GM12874 (cell line): ENCODE data around the gene HNRNPUL2.

Experiments used
- TF ChIP-seq, protein P1 (sequence below): IDR thresholded peaks from 2 replicates; pipeline ENCODE4 v1.5.1; 2011; ENCODE audit warnings: low read depth, mild to moderate bottlenecking, control low read depth, low read length, moderate library complexity; ENCODE audit not compliant: insufficient read depth

The HNRNPUL2 gene

DNA sequence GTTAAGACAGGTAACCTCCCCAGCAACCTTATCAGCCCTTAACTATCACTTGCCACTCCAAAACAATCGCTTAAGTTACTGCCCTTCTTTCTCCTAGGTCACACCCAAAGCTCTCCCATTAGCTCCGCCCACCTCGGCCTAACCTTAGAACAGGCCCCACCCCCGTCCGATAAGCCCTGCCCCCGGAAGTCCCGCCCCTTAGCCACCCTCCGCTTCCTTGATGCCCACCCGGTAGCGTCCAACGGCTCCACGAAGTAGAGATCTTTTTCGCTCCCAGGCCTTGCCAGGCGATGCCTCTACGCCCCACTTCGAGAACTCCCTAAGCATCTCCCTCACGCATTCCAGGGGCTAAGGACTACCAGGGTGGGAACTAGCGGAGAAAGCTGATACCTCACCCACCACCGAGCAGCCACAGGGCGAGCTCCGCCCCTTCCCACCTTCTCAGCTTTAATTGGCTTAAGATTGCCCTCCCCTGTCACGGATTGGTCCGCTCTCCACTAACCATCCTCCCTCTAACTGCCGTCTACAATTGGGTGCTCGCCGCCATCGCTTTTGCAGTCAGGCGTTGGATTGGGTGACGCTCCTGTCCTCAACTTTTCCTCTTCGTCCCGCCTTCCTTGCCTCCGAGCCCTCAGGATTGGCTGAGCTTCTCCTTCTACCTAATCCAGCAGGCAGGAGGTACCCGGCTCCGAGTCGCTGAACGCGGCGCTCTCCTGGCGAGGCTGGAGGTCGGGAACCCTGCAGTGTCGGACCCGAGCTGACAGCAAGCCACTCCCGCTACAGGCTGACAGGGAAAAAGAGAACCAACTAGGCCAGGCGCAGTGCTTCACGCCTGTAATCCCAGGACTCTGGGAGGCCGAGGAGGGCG lies 26.7 kb upstream of the HNRNPUL2 start, which contains the start of gene ZBTB3:
TSS of gene ZBTB3 (minus strand) at position 425 of the 868 bp plus-strand sequence. CDS start 496 bp downstream, outside the sequence.
- TF ChIP-seq, protein P1, sequence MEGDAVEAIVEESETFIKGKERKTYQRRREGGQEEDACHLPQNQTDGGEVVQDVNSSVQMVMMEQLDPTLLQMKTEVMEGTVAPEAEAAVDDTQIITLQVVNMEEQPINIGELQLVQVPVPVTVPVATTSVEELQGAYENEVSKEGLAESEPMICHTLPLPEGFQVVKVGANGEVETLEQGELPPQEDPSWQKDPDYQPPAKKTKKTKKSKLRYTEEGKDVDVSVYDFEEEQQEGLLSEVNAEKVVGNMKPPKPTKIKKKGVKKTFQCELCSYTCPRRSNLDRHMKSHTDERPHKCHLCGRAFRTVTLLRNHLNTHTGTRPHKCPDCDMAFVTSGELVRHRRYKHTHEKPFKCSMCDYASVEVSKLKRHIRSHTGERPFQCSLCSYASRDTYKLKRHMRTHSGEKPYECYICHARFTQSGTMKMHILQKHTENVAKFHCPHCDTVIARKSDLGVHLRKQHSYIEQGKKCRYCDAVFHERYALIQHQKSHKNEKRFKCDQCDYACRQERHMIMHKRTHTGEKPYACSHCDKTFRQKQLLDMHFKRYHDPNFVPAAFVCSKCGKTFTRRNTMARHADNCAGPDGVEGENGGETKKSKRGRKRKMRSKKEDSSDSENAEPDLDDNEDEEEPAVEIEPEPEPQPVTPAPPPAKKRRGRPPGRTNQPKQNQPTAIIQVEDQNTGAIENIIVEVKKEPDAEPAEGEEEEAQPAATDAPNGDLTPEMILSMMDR = no peak

DNA sequence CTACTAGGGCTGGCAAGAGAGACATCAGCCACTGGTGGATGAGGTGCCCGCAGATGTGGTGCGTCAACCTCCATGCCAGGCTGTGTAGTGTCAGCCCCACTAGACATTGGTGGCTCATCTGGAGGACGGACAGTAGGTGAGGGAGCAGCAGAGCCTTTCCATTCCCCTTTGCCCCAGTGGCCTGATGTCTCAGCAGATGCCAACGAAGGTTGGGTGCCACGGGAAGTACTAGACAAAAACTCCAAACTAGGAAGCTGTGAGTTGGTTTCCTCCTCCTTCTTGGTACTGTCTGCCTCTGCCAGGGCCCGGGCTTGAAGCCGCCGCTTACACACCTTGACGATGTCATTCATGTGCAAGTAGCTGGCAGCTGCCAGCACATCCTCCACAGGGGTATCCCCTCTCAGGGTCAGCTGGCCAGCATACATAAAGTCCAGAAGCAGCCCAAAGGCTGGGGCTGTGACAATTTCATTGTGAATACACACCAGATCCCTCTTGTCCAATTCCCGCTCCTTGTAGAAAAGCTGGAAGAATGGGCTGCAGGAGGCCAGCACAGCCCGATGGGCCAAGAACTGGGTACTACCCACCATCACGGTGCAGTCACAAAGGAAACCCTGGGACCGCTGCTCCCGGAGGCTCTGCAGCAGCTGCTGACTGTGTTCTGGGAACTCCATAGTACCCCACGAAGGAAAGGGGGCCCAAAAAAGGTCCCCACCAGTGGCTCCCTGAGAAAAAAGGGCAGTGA lies 25.9 kb upstream of the HNRNPUL2 start:
- TF ChIP-seq, protein P1 = no peak

DNA sequence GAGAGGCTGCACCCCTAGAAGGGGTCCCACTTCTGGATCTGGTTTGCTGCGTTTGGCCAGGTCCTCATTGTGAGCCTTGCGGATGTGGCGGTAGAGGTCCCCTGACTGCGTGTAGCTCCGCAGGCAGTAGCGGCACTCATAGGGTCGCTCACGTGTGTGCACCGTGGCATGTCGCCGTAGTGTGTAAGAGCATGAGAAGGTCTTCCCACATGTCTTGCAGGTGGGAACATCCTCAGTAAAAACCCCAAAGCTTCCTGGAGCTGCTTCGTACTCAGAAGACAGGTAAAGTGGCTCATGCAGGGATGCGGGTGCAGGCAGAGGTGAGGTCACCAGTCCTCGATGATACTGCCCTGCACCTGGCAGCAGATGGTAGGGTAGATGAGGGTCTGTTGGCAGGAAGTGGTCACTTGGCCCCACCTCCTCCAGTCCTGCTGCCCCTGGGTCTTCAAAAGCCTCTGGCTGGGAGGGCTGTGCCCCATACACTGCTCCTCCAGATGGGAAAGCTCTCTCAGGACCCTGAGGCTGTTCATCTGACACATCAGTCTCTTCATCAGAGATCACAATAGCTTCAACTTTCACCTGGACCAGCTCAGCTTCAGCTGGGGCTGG lies 25.0 kb upstream of the HNRNPUL2 start:
- TF ChIP-seq, protein P1 = no peak

DNA sequence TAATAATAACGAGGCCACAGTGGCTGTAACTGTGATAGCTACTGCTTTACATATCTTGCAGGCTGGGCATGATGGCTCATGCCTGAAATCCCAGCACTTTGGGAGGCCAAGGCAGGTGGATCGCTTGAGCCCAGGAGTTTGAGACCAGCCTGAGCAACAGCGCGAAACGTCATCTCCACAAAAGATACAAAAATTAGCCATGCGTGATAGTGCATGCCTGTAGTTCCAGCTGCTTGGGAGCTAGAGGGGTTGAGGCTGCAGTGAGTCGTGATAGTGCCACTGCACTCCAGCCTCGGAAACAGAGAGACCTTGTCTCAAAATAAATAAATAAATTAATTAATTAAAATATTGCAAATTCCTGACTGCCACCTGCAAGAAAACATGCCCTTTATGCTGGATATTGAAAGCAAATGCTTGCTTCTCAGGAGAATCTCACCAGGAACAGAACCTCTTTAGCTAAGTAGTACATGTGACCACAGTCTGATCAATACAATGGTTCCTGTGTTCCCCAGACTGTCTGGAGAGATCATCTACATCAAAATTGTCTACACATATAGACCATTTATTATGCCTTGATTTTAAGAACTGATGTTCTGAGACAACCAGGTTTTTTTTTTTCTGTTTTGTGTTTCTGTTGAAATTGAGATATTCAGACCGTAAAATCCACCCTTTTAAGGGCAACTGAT lies 20.4 kb upstream of the HNRNPUL2 start:
- TF ChIP-seq, protein P1 = no peak

DNA sequence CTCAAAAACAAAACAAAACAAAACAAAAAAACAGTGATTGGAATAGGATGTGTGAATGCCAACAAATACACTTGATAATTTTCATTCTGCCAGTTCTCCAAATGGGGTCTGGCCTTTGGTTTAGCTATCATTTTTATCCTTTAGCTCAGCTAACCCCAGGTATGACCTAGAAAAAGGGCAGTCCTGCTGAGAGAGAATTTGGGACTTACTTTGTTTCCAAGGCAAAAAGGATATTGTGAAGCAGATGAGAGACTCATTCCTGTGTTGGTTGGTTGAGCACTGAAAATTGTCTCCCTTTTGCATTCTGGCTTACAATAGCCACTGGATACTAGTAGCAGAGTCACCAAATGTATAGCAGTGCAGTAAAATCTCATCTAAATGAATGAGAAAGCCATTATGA lies 9.9 kb upstream of the HNRNPUL2 start:
- TF ChIP-seq, protein P1 = no peak

DNA sequence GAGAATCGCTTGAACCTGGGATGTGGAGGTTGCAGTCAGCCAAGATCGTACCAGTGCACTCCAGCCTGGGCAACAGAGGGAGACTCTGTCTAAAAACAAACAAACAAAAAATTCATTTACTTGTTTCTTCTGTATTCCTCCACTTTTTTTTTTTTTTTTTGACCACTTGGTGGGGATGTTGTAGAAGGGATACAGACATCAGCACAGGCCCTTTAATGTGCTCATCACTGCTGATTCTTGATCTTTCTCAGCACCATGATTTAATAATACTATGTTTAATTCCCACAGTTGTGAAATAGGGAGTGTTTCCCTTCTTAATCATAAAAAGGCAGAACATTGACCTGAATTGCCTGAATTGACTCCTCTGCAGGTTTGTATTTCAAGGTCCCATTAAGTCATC lies 5.6 kb upstream of the HNRNPUL2 start:
- TF ChIP-seq, protein P1 = no peak
